Lung (tissue), 12 donors: Measurements from ENCODE around the gene ANP32B. TPM values are rescaled to one million over a fixed set of nuclear protein-coding genes. Genes with fewer than 3 reads are reported as not detected.

Experiments
- ATAC-seq: fragments of 200-7000 bp; cut with Tn5 transposase; one replicate; pipeline ENCODE4 v1.9.1; 2020; ENCODE audit warnings: moderate number of reproducible peaks; ENCODE audit not compliant: insufficient read depth, low FRiP score
- DNase-seq, 3 donors: peaks; one replicate each; pipeline ENCODE4 v3.0.0-alpha.2; 2013 to 2017
- H3K27ac ChIP-seq, 2 donors: one replicate each; pipeline ENCODE4 v1.5.1; 2013; ENCODE audit warnings: mild to moderate bottlenecking in 2 of 2, moderate library complexity in 2 of 2, control low read depth in 1 of 2, inconsistent platforms in 1 of 2, low read depth in 1 of 2, low read length in 1 of 2
- H3K27me3 ChIP-seq, 3 donors: one replicate each; pipeline ENCODE4 v1.5.1; 2013; ENCODE audit warnings: low read length in 2 of 3; ENCODE audit not compliant: control insufficient read depth in 3 of 3, insufficient read depth in 3 of 3
- H3K36me3 ChIP-seq, 4 donors: one replicate each; pipeline ENCODE4 v1.5.1; 2013; ENCODE audit warnings: low read length in 4 of 4, mild to moderate bottlenecking in 1 of 4, moderate library complexity in 1 of 4; ENCODE audit not compliant: control insufficient read depth in 4 of 4, insufficient read depth in 4 of 4
- H3K4me1 ChIP-seq, 5 donors: one replicate each; pipeline ENCODE4 v1.5.1; 2013; ENCODE audit warnings: low read length in 5 of 5, mild to moderate bottlenecking in 2 of 5, moderate library complexity in 1 of 5; ENCODE audit not compliant: control insufficient read depth in 5 of 5, insufficient read depth in 5 of 5
- H3K4me3 ChIP-seq: one replicate; pipeline ENCODE4 v1.5.1; 2013; ENCODE audit warnings: mild to moderate bottlenecking, control low read depth, moderate library complexity
- H3K9ac ChIP-seq, 2 donors: one replicate each; pipeline ENCODE4 v1.5.1; 2013; ENCODE audit warnings: low read length in 2 of 2, control low read depth in 1 of 2; ENCODE audit not compliant: insufficient read depth in 1 of 2
- H3K9me3 ChIP-seq, 4 donors: one replicate each; pipeline ENCODE4 v1.5.1; 2013; ENCODE audit warnings: low read length in 3 of 4, mild to moderate bottlenecking in 1 of 4, moderate library complexity in 1 of 4; ENCODE audit not compliant: control insufficient read depth in 4 of 4, insufficient read depth in 3 of 4
- CTCF ChIP-seq: IDR thresholded peaks from 2 replicates; pipeline ENCODE4 v1.5.1; 2012; ENCODE audit warnings: mild to moderate bottlenecking; ENCODE audit errors: control extremely low read depth, extremely low read depth
- WGBS, 2 donors: extraction: QIAGEN DNeasy Blood & Tissue Kit; methylation state at CpG; one replicate each; pipeline ENCODE4 v1.1.7; 2013; 5-methylcytosine and 5-hydroxymethylcytosine counted together
- polyA plus RNA-seq, 2 donors: library from polyadenylated mRNA; stranded (reverse); fragments of 200-250 nt; gene quantifications; one replicate each; pipeline ENCODE4 v1.2.1, GENCODE V29; 2013
- total RNA-seq, 2 donors: library from RNA; depleted of rRNA in 1 of 2; stranded (reverse); fragments of >200 nt in 1 of 2; gene quantifications; one replicate each; pipeline ENCODE4 v1.2.1, GENCODE V29; 2014 to 2021
- donor health status: control.
- donor health status: control.
- donor health status: Bipolar disorder and iron deficiency.
- donor health status: healthy.
- donor health status: DM: yes; HTN: yes; CAD: no.

Gene ANP32B
- total and polyA plus RNA-seq, 4 donors = 45.4 to 152 (median 103) TPM

- H3K27me3 ChIP-seq = no peaks in the 10 kb centered on the region
- no peak overlapping the region for H3K27ac ChIP-seq
- no peak for TF ChIP-seq CTCF
- ATAC-seq (no peak), DNase-seq (peak in 1 of 3 donors; percentile 10)
- H3K4me1 ChIP-seq = peaks cover 0 to 4% (median 0%) of the 10 kb centered on the region in 5 donors
- H3K9me3 ChIP-seq = no peaks in the 10 kb centered on the region
- H3K9ac ChIP-seq = no peak overlapping the region
- 41 to 55% methylated on average over 6 of the region's 6 CpGs for WGBS, 2 donors
- no peaks in the 10 kb centered on the region for H3K36me3 ChIP-seq
- H3K4me3 ChIP-seq = no peak overlapping the region
Measured at GRCh38 chr9:98045234-98046179, 62.4 kb downstream of the ANP32B start.

DNA sequence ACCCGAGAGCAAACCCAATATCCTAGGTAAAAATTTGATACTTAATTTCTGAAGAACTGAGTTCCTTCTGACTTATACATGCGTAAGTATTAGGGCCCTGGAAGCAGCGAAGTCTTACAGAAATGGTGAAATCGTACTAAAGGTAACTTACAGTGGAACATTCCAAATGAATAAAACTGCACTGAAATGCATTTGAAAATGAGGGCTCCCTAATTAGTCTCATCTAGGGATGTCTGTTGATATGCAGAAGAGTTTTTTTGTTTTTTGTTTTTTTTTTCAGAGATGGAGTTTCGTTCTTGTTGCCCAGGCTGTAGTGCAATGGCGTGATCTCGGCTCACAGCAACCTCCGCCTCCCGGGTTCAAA is 63.0 kb downstream of the ANP32B start:
- WGBS, 2 donors = 87 to 91% methylated on average over 9 of the region's 9 CpGs
- Histone ChIP-seq H3K36me3 (no peaks in the 10 kb centered on the region), H3K27ac (no peak overlapping the region), H3K4me1 (peaks cover 0 to 4% (median 0%) of the 10 kb centered on the region in 5 donors), H3K9me3 (no peaks in the 10 kb centered on the region), H3K27me3 (no peaks in the 10 kb centered on the region), H3K4me3 (no peak overlapping the region), H3K9ac (no peak overlapping the region)
- DNase-seq (no peak), ATAC-seq (no peak)
- no peak for TF ChIP-seq CTCF

GRCh38 chr9:98047002-98047401 is 63.9 kb downstream of the ANP32B start:
- 85 to 86% methylated on average over 5 of the region's 5 CpGs for WGBS, 2 donors
- Histone ChIP-seq H3K9ac (no peak overlapping the region), H3K36me3 (no peaks in the 10 kb centered on the region), H3K27me3 (no peaks in the 10 kb centered on the region), H3K9me3 (no peaks in the 10 kb centered on the region), H3K27ac (no peak overlapping the region), H3K4me3 (no peak overlapping the region), H3K4me1 (peaks cover 0 to 4% (median 0%) of the 10 kb centered on the region in 5 donors)
- TF ChIP-seq CTCF = no peak
- ATAC-seq (no peak), DNase-seq (no peak)
